Bronchial epithelial cell (primary cell): ENCODE data around the gene GPR176. TPM values are rescaled to one million over a fixed set of nuclear protein-coding genes. Genes with fewer than 3 reads are reported as not detected.
A peak's percentile ranks its signal among the peaks of the same experiment; 100 is the strongest.

Experiments used
- DNase-seq: peaks from one replicate; pipeline ENCODE4 v3.0.0-alpha.2; 2010; ENCODE audit warnings: low read depth
- FAIRE-seq: peaks from 2 replicates; lab custom pipeline; 2011; peaks lifted over from hg19 to GRCh38; lab: Jason Lieb, UNC
- H3K27me3 ChIP-seq: 2 replicates; pipeline ENCODE4 v1.5.1; 2011; ENCODE audit warnings: low read length; ENCODE audit not compliant: control insufficient read depth, insufficient read depth
- H3K36me3 ChIP-seq: 2 replicates; pipeline ENCODE4 v1.5.1; 2011; ENCODE audit warnings: low read length; ENCODE audit not compliant: control insufficient read depth, insufficient read depth
- H3K4me3 ChIP-seq: 2 replicates; pipeline ENCODE4 v1.5.1; 2011; ENCODE audit warnings: mild to moderate bottlenecking, low read depth, low read length, control low read depth
- CTCF ChIP-seq: IDR thresholded peaks from 2 replicates; pipeline ENCODE4 v1.5.1; 2011; ENCODE audit warnings: mild to moderate bottlenecking, moderate library complexity, low read length, control low read depth, inconsistent platforms; ENCODE audit not compliant: insufficient read depth, severe bottlenecking
- total RNA-seq: library from RNA; depleted of rRNA; stranded (reverse); fragments of >200 nt; gene quantifications from 2 replicates; pipeline ENCODE4 v1.2.1, GENCODE V29; 2014

GPR176 gene
- 1.9 and 3.4 TPM in 2 replicates for total RNA-seq

- FAIRE-seq (no peak), DNase-seq (no peak)
- Histone ChIP-seq H3K36me3 (no peaks in the 10 kb centered on the region), H3K4me3 (peak within 1 kb of the TSS; percentile 46), H3K27me3 (no peaks in the 10 kb centered on the region)
- no peak for TF ChIP-seq CTCF
Observed at GRCh38 chr15:39919748-39920509, at the start of gene GPR176. Gene GPR176 (minus strand): TSS chr15:39920266. CDS start chr15:39920026, 240 bp downstream.

GRCh38 chr15:39969002-39969394 is 48.9 kb upstream of the GPR176 start:
- no peak for DNase-seq
- TF ChIP-seq CTCF, result no peak
- H3K27me3 ChIP-seq, result no peaks in the 10 kb centered on the region
- no peak for FAIRE-seq
- H3K36me3 ChIP-seq, result peaks cover 10% of the 10 kb centered on the region
- H3K4me3 ChIP-seq, result no peak overlapping the region

GRCh38 chr15:39968273-39969001 is 48.4 kb upstream of the GPR176 start:
- FAIRE-seq (no peak), DNase-seq (no peak)

GRCh38 chr15:39966521-39966920 is 46.5 kb upstream of the GPR176 start:
- no peak for TF ChIP-seq CTCF
- H3K27me3 ChIP-seq, result no peaks in the 10 kb centered on the region
- H3K4me3 ChIP-seq, result no peak overlapping the region
- FAIRE-seq (no peak), DNase-seq (no peak)
- H3K36me3 ChIP-seq, result peaks cover 10% of the 10 kb centered on the region

More at GRCh38 chr15:39968273-39969001, 48.4 kb upstream of the GPR176 start:
- no peak for TF ChIP-seq CTCF
- H3K27me3 ChIP-seq, result no peaks in the 10 kb centered on the region
- no peak overlapping the region for H3K4me3 ChIP-seq
- H3K36me3 ChIP-seq, result peaks cover 8% of the 10 kb centered on the region

- H3K4me3 ChIP-seq, result no peak overlapping the region
- H3K27me3 ChIP-seq, result no peaks in the 10 kb centered on the region
- peaks cover 12% of the 10 kb centered on the region for H3K36me3 ChIP-seq
- DNase-seq (no peak), FAIRE-seq (no peak)
- TF ChIP-seq CTCF, result no peak
Observed at GRCh38 chr15:39963786-39964185, 43.7 kb upstream of the GPR176 start.
